Activated CD8-positive, alpha-beta memory T cell treated with anti-CD3 and anti-CD28 coated beads, Interleukin-2, amount 50 U/mL, for 1 hour (primary cell): ENCODE data around the gene EDAR.
A peak's percentile ranks its signal among the peaks of the same experiment; 100 is the strongest.

Source experiments
- DNase-seq: peaks from one replicate; pipeline ENCODE4 v3.0.0-alpha.2; 2020; ENCODE audit errors: extremely low read depth

EDAR gene

DNA sequence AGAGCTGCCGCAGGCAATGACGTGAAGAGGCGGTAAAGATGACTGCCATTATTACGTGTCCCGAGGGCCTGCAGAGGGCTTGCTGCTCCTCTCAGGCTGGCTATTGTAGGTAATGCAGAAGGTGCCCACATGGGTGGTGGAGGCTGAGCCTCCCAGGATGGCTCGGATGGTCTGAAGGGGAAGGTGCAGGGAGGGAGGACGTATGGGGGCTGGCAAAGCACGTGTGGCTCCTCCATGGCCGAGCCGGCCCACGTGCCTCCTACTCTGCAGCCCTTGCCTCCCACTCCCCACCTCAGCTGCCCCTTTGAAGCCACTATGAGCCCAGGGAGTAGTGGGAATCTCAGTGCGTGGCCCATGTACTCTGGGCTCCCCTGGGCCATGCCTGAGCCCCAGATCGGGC lies 48.9 kb downstream of the EDAR start:
- no peak for DNase-seq

DNA sequence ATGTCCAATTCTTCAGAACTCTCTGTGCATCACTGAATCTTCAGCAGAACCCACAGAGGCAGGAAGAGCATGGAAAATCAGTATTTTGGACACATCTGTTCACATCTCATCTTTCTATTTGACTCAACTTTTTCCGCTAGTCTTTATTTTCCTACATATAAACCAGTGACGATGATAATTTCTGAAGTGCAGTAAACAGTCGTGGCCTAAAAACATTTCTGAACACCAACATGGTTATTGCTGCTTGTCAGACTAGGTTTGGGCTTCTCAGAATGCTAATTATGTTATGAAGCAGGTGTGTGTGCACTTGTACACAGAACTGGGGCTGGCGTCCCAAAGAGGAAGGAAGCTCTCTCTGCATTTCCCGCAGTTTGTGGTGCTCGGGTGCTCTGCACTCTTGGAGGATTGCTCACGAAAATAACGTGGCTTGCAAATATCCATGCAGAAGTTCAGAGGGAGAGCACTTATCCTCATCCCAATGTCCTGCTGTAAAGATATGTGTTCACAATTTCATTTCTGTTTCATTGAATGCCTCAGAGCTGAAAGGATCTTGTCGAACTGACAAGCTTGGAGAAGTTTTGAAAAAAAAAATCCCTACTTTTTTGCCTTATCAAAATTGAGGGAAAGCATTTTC lies 50.8 kb downstream of the EDAR start:
- no peak for DNase-seq

DNA sequence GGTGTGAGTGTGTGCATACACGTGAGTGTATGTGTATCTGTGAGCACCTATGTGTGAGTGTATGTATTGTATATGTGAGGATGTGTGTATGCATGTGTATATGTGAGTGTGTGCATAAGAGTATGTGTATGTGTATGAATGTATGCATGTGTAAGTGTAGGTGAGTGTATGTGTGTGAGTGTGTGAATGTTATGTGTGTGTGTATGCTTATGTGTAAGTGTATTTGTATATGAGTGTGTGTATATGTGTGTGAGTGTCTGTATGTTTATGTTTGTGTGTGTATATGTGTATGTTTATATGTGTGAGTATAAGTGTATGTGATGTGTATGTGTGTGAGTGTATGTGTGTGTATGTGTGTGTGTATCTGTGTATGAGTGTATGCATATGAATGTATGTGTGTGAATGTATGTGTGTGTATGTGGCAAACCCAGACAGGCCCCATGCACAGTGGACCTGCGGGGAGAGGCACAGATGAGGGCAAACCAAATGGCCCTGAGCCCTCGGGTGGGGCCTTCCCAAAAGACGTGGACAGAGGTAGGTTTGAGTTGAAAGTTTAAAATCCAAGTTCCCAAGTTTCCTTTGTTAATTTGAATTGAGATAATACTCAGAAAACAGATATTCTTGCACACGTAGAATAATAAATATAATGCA lies 51.5 kb downstream of the EDAR start:
- no peak for DNase-seq

DNA sequence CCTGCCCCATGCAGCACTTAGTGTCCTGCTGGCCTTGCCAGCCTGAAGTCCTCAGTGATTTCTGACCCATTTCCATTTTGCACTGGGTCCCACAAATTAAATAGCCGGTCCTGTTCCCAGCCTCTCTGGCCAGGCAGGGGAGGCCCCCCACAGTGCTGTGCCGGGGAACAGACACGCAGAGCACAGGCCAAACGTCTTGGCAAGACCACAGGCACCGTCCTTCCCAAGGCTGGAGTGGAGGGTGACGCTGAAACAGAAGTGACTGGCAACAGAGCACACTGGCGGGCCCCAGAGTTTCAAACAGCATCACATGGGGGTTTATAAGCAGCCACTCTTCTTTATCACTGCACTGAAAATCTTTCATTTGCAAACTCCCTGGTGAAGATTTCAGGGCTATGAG lies 52.2 kb downstream of the EDAR start:
- no peak for DNase-seq

GRCh38 chr2:108936076-108936864 lies 52.8 kb downstream of the EDAR start:
- no peak for DNase-seq

DNA sequence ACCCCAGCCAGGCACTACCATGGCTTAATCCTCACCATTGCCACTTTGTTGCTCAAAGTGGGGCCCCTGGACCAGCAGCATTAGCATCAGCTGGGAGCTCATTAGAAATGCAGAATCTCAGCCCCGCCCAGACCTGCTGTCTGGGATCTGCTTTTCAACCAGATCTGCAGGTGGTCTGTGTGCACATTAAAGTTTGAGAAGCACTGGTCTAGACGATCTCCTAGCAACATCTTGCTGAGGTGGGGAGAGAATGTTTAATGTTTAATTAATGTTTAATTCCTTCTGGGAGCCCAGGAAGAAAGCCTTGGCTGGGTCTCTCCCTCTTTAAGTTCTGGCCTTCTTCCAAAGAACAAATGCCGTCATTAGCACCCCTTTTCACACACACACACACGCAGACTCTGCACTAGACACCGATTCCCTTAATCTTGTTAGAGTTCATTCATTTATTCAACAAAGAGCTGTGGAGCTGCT lies 53.7 kb downstream of the EDAR start:
- no peak for DNase-seq

DNA sequence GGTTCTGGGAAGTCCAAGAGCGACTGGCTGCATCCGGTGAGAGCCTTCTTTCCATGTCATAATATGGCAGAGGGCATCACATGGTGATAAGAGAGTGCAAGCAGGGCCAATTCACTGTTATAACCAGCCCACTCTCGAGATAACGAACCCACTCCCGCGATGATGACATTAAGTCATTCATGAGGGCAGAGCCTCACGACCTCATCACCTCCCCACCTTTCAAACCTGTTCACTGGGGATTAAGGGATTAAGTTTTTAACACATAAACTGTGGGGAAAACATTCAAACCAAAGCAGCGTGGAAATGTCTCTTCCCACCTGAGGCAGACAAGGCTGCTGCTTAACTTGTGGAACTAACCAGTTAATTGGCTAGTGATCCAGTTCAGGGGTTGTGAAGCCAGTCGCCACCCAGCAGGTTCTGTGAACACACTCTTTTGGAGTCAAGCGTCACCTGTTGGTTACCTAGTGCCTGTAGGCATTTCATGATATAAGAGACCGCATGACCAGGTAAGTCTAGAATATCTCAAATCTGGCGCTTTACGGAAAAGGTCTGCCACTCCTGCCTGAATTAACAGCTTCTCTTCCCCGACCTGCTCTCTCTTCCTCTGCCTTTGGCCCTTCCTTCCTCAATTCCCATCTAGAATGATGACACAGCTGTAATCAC lies 54.3 kb downstream of the EDAR start:
- DNase-seq = no peak

- DNase-seq = no peak
Measured at GRCh38 chr2:108934151-108934550, 54.9 kb downstream of the EDAR start.

DNA sequence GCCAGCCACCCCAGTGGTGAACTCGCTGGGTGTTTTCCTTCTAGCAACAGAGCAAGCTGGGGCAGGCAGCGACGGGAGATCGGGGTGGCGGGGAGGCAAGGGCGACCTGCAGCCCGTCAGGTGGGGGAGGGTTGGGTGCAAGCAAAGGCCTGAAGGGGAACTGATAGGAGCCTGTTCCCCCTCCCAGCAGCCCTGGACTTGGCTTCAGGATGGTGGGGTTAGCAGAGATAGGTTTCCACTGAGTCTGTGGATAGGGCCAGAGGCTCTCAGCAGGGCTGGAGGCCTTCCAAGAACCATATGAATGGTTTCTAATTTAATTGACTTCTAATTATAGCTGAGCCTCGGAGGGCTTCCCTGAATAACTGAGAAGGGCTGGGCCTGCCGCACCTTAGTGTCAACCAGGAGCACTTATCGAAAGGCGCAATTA lies 55.3 kb downstream of the EDAR start:
- no peak for DNase-seq

DNA sequence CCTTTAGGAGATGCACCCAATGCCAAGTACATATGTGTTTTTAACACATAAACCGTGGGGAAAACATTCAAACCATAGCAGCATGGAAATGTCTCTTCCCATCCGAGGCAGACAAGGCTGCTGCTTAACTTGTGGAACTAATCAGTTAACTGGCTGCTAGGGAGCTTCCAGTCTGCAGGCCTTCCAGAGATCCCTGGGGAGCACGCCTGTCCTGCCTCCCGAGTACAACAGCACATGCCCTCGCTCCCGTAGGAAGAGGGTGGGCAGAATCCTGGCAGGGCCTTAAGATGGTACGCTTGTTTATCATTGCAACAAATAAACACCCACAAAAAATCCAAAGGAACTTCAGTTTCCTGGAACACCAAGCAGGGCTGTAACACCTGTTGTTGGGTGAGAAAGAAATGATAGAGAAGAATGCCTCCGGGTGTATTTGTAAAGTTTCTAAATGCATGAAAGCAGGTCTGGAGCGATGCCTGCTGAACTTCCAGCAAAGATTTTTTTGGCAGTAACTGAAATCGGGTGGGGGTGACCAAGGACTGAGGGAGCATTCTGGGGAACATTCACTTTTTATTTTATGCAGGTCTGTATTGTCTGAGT lies 56.2 kb downstream of the EDAR start:
- no peak for DNase-seq

DNA sequence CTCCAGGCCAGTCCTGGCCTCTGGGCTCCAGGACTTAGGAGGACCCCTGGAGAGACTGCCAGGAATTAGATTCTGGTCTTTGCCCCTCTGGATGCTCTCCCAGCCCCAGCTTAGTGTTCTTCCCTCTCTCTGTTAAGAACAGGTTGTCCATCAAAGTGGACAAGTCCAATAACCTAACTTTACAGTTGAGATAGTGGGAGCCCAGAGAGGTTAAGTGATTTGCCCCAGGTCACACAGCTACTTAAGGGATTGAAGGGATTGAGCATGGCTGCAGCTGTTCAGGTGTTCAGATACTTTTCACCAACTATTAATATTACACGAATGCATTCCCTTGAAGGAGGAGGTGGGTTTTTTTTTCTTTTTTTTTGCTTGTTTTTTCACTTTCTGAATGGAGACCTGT lies 57.6 kb downstream of the EDAR start:
- DNase-seq = no peak

DNA sequence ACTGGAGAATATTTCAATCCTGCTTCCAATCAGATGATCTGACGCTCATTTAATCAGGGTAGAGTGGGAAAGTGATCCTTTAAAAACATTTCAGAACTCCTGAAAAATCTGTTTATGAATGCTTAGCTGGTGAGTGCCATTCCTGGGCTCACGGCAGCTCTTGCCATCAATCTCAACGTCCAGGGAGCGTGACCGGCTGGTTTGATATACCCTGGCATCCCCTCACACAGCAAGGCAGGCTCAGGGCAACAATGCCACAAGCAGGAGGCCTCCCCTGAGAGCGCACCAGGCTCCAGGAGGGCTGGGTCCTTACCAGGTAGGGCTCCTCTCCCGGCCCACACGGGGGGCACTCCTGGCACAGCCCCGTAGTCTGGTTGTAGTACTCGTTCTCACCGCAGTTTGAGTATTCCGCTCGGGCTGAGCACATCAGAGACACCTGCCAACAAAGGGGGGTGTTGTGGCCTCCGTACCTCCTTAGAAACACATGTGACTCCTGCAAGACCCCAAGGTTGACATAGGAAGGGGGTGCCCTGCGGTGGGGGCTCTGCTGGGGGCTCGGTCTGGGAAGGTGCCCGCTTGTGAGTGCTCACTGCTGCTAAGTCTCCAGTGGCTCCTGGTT lies 59.1 kb downstream of the EDAR start:
- no peak for DNase-seq

- no peak for DNase-seq
Measured at GRCh38 chr2:108928660-108929377, 60.2 kb downstream of the EDAR start.

DNA sequence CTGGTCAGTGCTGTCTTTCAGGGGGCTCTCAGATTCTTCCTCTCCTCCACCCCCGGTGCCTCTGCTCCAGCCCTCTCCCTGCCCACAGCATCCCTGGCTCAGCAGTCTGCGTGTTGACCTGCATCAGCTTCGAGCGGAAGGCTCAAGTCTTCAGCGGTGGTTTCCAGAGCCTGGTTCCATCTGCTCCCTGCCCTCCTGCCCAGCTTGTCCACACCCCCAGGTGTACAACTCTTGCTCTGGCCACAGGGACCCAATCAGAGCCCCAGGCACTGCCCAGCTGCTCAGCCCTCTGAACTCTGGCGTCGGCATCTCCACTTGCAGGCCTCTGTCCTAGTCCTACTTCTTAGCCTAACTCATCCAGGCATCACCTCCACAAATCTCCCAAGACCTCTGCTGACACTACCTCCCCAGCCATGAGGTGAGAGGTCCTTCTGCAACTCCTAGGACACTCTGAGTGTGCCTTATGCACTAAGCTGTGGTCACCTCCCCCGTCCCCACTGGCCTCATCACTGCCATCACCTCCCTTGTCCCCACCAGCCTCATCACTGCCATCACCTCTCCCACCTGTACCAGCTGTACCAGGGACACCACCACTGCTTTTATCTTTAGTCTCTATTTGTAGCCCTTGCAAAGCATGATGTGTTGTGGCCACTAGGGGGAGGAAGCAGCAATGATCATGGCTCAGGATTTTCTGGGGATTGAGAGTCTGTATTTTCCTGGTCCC lies 60.9 kb downstream of the EDAR start:
- peak; percentile 9 for DNase-seq

GRCh38 chr2:108927405-108927804 lies 61.6 kb downstream of the EDAR start:
- DNase-seq = no peak

DNA sequence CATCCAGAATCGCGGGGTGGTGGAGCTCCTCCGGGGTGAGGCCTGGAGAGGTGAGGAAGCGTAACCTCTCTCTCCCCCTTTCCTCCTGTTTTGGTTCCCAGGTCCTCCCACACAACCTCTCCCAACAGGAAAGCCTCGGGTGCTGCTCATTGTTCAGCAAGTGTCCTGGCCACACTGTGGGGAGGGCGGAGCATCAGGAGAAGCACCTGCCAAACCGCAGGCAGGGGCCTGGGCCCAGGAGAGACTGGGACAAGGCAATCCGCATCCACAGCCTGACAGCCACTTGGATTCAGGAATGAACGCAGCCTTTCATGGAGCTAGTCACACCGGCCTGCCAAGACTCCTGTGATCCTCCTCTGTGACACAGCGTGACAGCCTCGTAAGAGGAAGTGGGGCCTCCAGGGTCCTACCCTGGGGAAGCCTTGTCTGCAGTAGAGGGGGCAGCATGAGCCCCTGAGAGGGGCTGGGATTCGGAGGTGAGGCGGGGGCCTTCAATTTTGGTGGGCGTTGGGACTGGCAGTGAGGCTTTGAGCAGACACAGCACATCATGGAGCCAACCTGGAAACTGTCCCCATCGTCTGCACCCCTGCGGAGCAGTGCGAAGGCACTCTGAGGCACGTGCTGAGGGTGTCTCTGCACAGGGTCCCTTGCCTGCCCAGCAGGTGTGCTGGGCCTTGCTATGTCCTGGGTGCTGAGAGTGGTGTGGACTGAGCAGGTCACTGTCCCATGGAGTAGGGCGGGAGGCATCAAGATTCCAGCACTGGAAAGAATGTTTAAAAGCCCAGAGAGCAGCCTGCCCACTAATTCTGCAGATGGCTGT lies 62.2 kb downstream of the EDAR start:
- DNase-seq = no peak

GRCh38 chr2:108925735-108926134 lies 63.3 kb downstream of the EDAR start:
- DNase-seq = no peak

DNA sequence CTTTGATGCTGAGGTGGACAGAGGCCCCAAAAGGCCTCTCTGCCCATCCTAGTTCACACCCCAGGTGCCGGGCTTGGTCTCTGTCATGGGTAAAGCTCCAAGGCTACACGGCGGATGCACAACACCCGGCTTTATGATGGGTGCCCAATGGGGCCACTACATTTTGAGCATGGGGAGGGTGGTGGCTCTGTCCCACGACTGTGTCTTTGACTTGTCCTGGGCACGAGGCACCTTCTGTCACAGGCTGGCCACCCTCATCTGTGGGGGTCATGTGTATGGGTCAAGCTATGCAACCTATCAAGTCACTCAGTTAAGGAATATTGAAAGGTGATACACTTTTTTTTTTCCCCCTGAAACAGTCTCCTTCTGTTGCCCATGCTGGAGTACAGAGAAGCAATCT lies 63.7 kb downstream of the EDAR start:
- DNase-seq = no peak

GRCh38 chr2:108924580-108925251 lies 64.3 kb downstream of the EDAR start:
- no peak for DNase-seq
